GM12864 (cell line): ENCODE results near the gene ANAPC16.

Experiments used
- DNase-seq: peaks from one replicate; pipeline ENCODE4 v3.0.0-alpha.2; 2011; ENCODE audit warnings: low read depth
- H3K4me3 ChIP-seq: 2 replicates; pipeline ENCODE4 v1.5.1; 2011; ENCODE audit warnings: mild to moderate bottlenecking, low read depth, low read length, control low read depth
- CTCF ChIP-seq: IDR thresholded peaks from 2 replicates; pipeline ENCODE4 v1.5.1; 2011; ENCODE audit warnings: low read depth, mild to moderate bottlenecking, moderate library complexity, low read length, control low read depth, inconsistent platforms; ENCODE audit errors: missing control alignments

ANAPC16 gene

GRCh38 chr10:72186258-72186981, 29.4 kb upstream of the ANAPC16 start:
- no peak overlapping the region for H3K4me3 ChIP-seq
- DNase-seq, result no peak
- TF ChIP-seq CTCF, result no peak

- no peak for DNase-seq
- no peak for TF ChIP-seq CTCF
- no peak overlapping the region for H3K4me3 ChIP-seq
Measured at GRCh38 chr10:72186982-72187330, 28.9 kb upstream of the ANAPC16 start.

GRCh38 chr10:72194949-72195348, 20.9 kb upstream of the ANAPC16 start:
- TF ChIP-seq CTCF, result no peak
- no peak for DNase-seq
- H3K4me3 ChIP-seq, result no peak overlapping the region

- TF ChIP-seq CTCF, result no peak
- DNase-seq, result no peak
- no peak overlapping the region for H3K4me3 ChIP-seq
Measured at GRCh38 chr10:72200883-72201282, 14.9 kb upstream of the ANAPC16 start.

- DNase-seq, result no peak
- H3K4me3 ChIP-seq, result no peak overlapping the region
- no peak for TF ChIP-seq CTCF
Measured at GRCh38 chr10:72201293-72201692, 14.5 kb upstream of the ANAPC16 start.

- H3K4me3 ChIP-seq, result no peak overlapping the region
- DNase-seq, result no peak
- no peak for TF ChIP-seq CTCF
Measured at GRCh38 chr10:72204296-72204695, 11.5 kb upstream of the ANAPC16 start.

- no peak for DNase-seq
- TF ChIP-seq CTCF, result no peak
- no peak overlapping the region for H3K4me3 ChIP-seq
Measured at GRCh38 chr10:72204724-72205123, 11.1 kb upstream of the ANAPC16 start.
